Astrocyte of the hippocampus (primary cell): Measurements from ENCODE around the gene HAO2.
"Not testable (repeated sequence)": the region's sequence is repeated elsewhere in the genome, so short reads cannot be mapped to it uniquely, and the experiment has no call there.

ENCODE experiments used
- DNase-seq: peaks from one replicate; pipeline ENCODE4 v3.0.0; 2011; ENCODE audit warnings: low read depth, low spot score

HAO2 gene

DNA sequence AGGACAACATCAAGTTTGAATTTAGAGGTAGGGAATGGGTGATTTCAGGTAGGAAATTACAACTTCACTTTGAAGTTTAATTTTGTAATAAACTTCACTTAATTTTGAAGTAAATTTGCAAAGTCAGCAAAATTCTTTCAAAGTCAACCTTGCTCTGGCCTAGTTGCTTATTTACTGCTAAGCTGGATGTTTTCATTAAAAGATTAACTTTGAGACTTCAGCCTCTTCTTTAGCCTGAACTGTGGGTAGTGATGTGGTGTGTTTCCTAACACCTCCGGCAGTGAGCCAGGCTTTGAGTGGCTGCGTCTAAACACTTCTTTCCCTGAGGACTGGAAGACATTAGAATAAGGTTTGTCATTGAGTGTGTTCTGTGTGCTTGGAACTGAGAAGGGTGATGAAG lies at the start of gene HAO2:
Gene HAO2 (plus strand): TSS at position 232 of the 400 bp plus-strand sequence. CDS start 12,301 bp downstream, outside the sequence.
- DNase-seq = no peak

DNA sequence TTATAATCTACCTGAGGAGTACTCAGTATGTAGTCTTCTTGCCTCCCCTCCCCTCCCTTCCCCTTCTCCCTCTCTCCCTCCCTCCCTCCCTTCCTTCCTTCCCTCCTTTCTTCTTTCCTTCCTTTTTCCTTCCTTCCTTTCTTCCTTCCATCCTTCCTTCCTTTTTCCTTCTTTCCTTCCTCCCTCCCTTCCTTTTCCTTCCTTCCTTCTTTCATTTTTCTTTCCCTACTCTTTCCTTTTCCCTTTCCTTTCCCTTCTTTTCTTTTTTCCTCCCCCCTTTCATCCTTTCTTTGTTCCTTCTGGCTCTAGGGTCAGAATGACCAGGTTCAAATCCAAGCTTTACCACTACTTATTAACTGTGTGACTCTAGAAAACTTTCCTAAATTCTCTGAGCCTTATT lies 48.5 kb upstream of the HAO2 start:
- no peak for DNase-seq

DNA sequence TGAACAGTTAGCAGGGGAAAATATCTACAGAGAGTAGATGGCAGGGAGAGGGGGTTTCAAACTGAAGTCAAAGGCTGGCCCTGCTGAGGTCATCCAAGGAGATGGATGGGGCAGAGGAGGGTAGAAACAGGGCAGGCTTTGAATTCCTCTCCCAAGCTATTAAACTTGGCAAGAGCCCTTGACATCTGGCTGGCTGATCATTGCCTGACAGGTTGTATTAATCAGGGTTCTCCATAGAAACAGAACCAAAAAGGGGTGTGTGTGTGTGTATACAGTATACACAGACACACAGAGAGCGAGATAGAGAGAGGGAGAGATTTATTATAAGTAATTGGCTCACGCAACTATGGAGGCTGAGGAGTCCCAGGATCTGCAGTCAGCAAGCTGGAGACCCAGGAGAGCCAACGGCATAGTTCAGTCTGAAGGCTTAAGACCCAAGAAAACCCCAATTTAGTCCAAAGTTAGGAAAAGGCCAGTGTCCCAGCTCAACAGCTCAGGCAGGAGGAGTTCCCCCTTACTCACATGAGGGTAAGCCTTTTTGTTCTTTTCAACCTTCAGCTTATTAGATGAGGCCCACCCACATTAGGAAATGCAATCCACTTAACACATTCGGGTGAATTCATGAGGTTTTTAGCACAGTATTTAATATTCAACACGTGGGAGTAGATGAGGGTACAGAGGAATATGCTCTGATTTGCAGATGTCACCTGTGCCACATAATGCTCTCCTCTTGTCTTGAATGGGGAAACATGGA lies 46.7 kb upstream of the HAO2 start:
- DNase-seq = no peak

DNA sequence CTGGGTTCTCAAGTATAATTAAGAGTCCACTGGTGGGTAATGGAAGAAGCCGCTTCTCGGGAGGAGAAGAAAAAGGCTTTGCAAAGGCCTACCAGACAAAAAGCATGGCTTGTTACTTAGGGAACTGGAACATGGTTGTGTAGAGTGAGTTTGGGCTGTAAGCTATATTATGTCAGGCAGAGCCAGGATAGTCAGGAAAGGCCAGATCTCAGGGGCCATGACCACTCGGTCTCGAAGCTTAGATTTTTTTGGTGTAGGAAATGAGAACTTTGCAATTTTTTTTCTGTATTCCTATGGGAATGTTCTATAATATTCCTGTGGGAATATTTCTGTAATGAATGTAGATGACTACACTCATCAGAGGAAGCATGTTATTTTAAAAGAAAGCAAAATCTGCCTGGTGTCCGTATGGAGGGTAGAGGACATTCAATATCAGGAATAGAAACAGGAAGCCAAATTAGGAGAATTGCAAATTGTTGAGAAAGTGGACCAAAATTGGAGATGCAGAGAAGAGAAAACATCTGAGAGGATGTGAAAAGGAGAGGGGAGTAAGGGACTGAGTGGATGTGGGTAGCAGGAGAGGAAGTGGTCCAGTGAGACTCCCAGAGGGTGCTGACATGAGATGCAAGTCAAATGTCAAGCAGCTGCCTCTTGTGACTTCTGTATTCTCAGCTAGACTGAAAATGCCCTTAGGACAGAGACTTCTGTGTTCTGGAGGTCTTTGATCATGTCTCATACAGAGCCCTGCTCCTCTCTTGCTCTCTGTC lies 45.2 kb upstream of the HAO2 start:
- DNase-seq = no peak

DNA sequence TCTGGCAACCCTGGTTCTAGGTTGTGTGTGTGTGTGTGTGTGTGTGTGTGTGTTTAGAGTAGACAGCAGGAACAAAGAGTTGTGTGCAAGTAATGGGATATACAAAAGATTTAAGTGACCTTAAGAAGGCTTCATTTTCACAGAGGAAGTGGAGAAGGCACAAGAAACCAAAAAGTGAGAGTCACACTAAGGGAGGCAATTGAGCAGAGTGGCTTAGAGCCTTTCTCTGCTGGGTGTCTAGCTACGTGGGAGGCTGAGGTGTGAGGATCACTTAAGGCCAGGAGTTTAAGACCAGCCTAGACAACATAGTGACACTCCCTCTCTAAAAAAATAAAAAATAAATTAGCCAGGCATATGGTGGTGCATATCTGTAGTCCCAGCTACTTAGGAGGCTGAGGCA lies 44.4 kb upstream of the HAO2 start:
- no peak for DNase-seq

DNA sequence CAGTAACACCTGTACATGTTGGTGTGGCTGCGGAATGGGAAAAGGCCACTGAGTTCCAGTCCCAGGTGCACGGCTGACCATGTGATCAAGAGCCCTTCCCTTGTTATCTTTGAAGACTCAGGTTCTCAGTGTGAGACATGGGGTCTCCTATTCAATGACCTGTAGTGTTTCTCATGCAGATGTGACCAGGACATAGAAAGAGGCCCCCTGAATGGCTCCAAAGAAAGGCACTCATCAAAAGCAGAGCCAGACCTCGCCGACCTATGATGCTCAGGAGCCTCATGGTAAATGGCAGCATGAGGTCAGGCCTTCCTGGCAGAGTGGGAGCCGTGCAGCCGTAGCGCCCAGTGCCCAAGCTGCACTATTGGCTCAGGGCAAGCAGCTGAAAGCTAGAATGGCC lies 42.3 kb upstream of the HAO2 start:
- DNase-seq = no peak

DNA sequence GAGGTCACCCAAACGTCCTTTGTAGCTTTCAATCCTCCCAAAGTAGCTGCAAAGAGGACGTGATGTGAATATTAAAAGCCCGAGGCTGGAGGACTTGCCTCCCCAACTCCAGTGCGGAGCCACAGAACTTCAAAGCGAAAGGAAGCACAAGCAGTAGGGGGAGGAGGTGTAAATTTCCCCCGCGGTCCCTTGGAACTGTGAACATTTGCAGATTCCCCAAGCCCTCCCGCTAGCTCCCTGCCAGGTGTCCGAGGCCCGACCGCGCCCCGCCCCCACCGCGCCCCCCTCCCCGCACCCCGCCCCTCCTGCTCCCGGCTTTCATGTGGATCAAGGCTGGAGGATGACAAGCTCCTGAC lies 41.5 kb upstream of the HAO2 start:
- DNase-seq = peak; percentile 53

DNA sequence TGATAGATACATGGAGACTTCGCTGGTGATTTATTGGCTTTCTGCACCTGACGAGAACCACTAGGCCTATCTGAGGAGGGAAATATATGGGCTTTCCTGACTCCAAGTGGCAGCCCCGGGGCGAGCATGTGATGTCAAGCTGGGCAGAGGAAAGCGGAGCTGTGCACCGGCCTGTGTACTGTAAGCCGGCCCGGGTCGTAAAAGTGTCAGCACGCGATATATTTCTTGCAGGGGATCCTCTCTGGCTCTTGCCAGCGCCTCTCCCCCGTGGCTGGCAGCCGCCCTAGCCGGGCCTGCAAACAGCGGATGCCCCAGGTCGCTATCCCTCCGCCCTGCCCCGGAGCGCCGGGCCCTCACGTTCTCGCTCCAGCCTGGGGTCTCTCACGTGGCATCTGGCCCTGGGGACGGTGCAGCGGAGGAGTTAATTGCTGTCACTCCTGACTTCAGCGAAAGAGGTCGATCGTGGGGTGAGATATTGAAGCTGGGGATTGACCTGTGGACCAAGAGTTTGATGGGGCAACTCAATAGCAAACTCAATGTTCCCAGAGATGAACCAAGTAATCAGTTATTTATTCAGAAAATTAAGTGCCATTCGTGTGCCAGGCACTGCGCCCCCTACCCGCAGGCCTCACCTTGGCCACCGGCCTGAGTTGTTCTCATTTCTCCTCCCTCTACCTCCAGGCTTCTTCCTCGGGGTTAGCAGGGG lies 41.0 kb upstream of the HAO2 start:
- peak; percentile 58 for DNase-seq

DNA sequence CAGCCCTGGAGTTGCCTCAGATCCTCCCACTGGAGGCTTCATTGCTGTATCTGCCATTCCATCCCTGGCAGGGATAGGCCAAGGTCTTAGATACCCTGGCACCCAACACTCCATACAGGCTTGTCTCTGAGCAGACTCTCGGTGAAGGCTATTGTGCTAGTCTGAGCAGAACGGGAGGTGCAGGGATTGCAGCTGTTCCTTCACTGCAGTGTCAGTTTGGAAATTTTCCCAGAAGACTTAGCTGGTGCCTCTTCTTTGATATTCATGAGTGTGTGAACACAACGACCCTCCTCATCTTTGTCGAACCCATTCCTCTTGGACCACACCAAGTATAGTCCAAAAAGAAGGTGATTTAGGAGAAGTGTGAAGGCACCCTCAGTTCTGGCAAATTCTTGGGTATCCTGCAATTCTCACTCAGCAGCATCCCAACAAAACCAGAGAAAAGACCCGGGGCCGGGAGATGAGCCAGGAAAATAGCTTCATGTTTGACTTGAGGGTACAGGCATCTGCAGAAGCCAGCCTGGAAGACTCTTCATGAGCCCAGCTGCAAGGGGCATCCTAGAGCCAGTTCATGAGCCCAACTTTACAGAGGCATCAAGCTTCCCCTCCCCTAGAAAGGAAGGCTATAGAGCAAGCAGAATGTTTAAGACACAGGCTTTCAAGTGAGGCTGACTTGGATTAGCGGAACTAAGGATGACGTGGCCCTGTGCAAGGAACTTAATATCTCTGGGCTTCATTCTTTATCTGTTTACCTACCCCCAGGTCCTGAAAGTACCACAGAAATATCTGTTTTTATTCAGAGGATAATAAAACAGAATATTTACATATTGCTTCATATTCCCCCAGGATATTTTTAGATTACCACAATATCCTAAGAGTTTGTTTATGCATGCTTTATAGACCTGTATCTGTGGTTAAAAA lies 38.8 kb upstream of the HAO2 start:
- no peak for DNase-seq

DNA sequence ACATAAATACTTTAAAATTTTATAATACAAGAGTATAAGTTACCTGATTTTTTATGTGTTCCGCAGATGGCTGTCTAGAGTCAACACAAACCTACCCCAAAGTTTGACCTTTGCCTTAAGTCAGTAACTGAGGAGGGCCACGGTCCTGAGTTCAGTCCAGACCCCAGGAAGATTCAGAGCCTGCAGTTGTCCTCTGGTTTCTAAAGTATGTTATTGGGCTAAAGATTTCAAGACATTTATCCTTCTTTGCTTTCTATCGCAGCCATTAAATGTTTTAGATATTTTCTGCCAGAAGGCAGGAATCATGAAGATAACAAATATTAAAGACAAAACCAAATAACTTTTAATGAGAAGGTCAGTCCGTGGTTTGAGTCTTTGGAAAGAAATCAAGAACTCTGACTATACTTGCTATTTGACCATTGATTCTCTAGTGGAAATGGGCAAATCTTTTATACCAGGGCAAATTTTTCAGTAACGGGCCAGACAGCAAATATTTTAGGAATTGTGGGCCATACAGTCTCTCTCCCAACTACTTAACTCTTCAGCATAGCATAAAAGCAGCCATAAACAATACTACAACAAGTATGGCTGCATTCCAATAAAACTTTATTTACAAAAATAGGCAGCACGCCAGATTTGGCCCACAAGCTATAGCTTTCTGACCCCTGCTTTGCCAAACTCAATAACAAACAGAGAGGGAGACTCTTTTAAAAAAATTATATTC lies 38.0 kb upstream of the HAO2 start:
- peak; percentile 8 for DNase-seq

DNA sequence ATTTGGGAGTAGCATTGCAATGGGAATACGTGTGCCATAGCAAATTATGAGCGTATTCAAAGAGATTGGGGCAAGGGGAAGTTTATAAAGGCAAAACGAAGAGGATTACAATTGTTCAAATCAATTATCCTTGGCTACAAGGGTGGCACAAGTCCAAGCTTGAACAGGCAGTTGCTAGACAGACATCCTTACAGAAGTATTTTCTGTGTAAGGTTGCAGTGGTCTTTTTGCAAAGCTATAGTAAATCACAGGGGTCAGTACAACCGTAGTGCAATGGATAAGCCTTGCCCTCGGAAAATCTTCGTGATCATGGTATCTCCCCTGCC lies 37.4 kb upstream of the HAO2 start:
- DNase-seq = no peak

DNA sequence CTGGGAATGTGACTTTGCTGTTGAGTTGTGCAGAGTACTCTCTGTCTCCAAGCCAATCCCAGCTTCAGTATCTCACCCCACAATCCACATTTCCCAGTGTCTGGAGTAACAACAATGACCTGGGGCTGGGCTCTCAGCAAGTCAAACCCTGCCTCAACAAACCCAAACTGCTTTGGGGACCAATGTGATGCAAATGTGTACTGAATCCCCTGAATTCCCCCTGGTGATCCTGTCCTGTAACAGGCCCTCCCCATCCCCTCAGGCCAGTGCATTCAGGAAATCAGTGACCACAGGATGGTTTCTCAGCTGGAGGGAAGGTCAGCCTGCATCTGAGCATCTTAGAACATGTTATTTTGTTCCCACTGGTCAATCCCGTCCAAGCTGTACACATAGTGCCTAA lies 36.7 kb upstream of the HAO2 start:
- DNase-seq = no peak

DNA sequence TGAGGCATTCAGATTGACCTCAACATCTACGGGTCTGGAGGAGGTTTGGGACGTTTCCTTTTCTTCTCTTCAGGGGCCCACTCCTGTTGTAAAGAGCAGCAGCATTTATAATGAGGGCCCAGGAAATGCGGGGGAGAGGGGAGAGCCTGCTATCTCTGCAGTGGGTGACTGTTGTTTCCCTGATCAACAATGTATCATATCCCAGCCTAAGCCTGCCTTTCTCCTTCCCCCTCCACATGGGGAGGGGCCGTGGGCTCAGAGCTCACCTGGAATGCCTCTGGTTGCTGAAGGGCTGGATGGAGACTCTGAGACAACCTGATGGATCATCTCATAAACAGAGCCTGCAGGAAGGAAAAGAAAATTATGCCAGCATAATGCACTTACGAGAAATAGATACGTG lies 36.0 kb upstream of the HAO2 start:
- no peak for DNase-seq

DNA sequence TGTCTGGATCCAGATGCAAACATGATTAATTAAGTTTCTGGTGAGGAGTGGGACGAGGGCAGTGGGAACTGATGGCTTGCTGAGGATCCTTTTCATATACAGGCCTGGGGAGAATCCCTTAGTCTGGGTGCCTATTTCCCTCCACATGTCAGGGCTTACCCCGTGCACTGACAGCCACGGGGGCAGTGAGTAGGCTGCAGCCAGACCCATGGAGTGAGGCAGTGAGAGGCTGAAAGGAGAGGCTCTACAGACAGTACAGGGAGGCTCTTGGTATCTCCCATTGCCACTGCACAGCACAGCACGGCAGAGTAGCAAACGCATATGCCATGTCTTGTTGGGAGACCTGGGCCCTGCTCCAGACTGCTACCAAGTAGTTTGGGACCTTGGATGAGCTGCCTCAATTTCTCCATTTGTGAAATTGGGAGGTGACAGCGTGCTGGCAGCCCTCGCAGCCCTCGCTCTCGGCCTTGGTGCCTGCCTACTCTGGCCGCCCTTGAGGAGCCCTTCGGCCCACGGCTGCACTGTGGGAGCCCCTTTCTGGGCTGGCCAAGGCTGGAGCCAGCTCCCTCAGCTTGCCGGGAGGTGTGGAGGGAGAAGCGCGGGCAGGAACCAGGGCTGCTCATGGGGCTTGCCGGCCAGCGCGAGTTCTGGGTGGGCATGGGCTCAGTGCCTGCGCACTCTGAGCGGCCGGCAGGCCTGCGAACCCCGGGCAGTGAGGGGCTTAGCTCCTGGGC lies 35.3 kb upstream of the HAO2 start:
- no peak for DNase-seq

DNA sequence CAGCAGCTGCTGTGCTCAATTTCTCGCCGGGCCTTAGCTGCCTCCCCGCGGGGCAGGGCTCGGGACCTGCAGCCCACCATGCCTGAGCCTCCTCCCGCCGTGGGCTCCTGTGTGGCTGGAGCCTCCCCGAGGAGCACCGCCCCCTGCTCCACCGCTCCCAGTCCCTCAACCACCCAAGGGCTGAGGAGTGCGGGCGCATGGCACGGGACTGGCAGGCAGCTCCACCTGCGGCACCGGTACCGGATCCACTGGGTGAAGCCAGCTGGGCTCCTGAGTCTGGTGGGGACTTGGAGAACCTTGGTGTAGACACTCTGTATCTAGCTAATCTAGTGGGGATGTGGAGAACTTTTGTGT lies 34.7 kb upstream of the HAO2 start:
- not testable (repeated sequence) for DNase-seq

DNA sequence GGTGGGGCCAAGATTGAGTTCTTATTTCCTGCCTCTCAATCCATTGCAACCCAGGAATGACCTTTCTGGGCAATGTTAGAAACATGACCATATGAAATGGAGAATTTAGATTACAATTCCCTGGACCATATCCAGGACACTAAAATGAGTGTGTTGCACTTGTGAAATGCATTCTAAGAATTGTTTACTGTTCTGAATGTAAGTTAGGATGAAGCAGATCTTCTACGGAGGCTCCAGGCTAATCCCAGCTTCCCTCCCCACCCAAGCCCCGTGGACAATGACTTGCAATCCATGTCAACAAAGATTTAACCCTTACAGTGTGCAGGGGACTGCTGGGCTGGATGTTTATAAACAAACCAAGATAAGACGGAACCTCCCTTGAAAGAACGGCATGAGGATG lies 31.7 kb upstream of the HAO2 start:
- no peak for DNase-seq

DNA sequence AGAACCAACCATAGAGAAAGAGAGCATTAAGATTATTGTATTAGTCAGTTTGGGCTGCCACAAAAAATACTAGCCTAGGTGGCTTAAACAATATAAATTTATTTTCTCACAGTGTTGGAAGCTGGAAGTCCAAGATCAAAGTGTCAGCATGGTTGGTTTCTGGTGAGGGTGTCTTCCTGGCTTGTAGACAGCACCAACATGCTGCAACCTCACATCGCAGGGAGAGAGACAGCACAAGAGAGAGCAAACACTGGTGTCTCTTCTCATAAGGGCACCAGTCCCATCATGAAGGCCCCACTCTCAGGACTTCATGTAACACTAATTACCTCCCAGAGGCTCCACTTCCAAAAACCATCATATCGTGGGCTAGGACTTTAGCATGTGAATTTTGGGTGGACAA lies 30.6 kb upstream of the HAO2 start:
- no peak for DNase-seq

DNA sequence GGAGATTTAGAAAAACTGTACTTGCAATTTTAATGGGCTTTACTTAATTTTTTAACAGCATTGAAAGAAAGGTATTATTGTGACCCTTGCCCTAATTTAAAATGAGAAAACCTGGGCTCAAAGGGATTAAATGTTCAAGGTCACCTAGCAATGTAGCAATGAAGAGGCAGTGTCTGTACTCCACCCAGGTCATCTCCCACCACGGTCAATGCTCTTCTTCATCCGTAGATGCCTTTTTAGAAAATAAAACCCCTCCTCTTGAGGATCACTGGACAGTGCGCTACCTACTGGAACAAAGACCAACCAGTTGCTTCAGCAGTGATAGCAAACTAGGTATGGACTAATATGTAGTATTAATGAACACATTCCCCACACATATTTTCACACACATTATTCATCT lies 29.8 kb upstream of the HAO2 start:
- no peak for DNase-seq

DNA sequence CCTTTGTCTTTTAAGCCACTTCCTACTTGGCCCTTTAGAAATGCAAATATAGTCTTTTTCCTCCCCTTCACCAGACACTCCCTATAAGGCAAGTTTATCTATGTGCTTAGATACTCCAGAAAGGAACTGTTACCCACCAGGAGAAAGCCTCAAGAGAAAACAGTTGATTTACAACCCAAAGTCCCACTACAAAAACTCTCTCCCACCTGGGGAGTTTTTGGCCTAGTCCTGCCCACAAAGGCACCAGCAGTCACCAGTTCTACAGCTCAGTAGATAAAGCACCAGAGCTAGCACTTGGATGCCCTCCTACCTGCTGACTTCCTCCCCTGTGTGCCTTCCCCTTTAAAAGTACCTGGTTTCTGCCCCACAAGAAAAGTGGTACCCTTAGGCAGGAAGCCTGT lies 27.7 kb upstream of the HAO2 start:
- no peak for DNase-seq

DNA sequence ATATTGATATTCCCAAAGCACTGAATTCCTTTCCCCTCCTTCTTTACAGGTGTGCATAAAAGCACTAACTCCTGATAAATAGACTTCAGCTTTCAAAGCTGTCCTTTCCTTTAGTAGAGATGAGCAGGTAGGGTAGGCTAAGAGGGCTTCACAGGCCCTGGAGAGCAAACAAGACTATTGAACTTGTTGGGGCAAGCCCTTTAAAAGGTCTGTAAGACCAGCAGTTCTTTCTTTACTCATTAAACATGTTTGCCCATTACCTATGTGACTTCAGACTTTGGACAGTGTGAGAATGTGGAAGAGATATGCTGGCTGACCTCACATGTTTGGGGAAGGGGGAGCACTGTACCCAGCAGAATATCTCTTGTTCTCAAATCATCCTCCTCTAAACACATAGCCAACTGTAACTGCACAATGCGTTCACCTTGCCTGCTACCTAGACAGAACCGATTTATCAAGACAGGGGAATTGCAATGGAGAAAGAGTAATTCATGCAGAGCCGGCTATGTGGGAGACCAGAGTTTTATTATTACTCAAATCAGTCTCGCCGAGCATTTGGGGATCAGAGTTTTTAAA lies 27.1 kb upstream of the HAO2 start:
- no peak for DNase-seq
